H1 (cell line): ENCODE data around the gene ITGB7. TPM values are rescaled to one million over a fixed set of nuclear protein-coding genes. Genes with fewer than 3 reads are reported as not detected.

Experiments used
- CHD1 ChIP-seq: IDR thresholded peaks from 2 replicates; pipeline ENCODE4 v1.6.1; 2012; ENCODE audit warnings: low read depth, low read length, improper control_type of control experiment
- CTBP2 ChIP-seq: IDR thresholded peaks from 2 replicates; pipeline ENCODE4 v1.7.0; 2011; ENCODE audit warnings: borderline replicate concordance, mild to moderate bottlenecking, moderate library complexity, mixed read lengths, low read length; ENCODE audit not compliant: insufficient read depth, insufficient read length
- E2F6 ChIP-seq: IDR thresholded peaks from 2 replicates; pipeline ENCODE4 v1.6.1; 2012; ENCODE audit warnings: inconsistent platforms
- JUN ChIP-seq: IDR thresholded peaks from 2 replicates; pipeline ENCODE4 v1.6.1; 2011; ENCODE audit warnings: low read depth, mild to moderate bottlenecking, improper control_type of control experiment, low read length
- polyA plus RNA-seq, 7 experiments: library from polyadenylated mRNA; depleted of rRNA in 3 of 7; stranded (reverse) in 5 of 7; unstranded in 2 of 7; fragments of >200 nt in 5 of 7; fragments of 200-250 nt in 2 of 7; gene quantifications; 1 replicate in 5 of 7; 2 replicates in 1 of 7; 4 replicates in 1 of 7; pipeline versions ENCODE4 v1.2.1 to v1.2.3, GENCODE V29; 2011 to 2013; ENCODE audit warnings: missing spikeins in 2 of 7, mixed read lengths in 2 of 7
- total RNA-seq: library from RNA; stranded (reverse); fragmentation: NEBNext Ultra II Directional; extraction: Animal tissue kit (Norgen Biotek cat#: 25700); gene quantifications from 2 replicates; pipeline ENCODE4 v1.2.1, GENCODE V29; 2021

The ITGB7 gene
- total and polyA plus RNA-seq, 2 of the 8 experiments (the other 6 are each of a cell fraction or from before 2014, with no cell fraction given), result 0.35 to 0.54 TPM

DNA sequence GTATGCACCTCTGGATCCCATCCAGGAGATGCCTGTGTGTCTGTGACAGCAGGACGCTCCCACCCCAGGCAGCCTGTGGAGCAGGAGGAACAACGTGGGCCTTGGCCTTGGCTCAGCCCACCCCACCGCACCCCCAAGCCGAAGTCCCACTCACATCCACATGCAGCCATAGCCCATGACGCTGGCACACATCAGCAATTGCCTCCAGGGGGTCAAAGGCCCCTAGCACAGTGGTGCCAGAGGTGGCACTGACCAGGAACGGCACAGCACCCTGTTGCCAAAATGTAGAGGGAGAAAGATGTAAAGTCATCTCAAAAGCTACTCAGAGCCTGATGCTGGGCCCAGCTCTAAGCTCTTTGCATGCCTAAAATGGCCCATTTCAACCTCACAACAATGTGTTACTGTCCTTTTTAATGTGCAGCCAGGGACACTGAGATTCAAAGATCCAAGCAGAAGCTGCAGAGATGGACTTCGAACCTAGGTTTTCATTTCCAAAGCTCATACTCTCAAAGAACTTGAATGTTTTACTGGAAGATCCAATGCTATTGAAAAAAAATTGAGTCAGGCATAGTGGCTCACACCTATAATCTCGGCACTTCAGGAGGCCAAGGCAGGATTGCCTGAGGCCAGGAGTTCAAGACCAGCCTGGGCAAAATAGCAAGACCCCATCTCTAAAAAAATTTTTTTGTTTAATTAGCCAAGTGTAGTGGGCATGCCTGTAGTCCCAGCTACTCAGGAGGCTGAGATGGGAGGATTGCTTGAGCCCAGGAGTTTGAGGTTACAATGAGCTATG lies 45.7 kb downstream of the ITGB7 start (continued):
- TF ChIP-seq CTBP2 (no peak), JUN (no peak), E2F6 (no peak), CHD1 (no peak)
